Stimulated activated CD8-positive, alpha-beta memory T cell treated with anti-CD3 and anti-CD28 coated beads, Interleukin-2, amount 100 ng/mL, for 48 hours (primary cell): ENCODE data around the gene AMOTL2.

Experiments used
- DNase-seq, 2 donors: peaks; one replicate each; pipeline ENCODE4 v3.0.0-alpha.2; 2020; ENCODE audit warnings: low read depth in 2 of 2

AMOTL2 gene

DNA sequence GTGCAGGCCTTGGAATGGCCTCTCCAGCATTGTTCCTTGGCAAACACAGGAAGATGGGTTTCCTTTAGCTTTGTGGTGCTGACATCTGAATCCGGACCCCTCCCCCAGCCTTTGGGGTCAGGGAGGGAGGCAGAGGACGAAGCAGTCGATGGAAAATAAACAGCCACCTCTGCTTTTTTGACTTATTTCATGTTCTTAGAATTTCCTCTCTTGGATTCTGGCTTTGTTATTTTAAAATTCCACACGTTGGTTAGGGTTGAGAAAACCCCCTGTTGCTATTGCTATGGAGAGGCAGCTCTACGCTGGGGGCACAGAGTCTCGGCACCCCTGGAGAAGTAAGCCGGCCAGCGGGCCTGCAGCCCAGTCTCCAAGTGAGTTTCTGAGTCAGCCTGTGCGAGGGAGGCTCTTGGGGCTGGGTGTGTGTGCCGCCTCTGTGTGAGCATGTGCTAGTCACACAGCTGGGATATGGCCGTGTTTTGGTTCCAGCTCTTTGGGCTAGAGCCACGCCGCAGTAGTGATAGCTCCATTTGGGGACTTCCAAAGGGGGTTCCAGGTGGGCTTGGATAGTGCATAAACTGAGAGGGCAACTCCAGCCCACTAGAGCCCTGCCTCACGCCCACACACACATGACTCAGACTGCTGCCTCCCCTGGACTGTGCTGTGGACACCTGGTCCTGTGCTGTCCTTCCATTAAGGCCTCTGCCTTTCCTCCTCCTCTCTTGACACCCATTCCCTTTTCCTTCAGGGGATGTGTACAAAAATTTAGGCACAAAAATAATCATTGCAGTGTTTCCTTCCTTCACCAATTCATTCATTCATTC is 58.8 kb downstream of the AMOTL2 start:
- no peak for DNase-seq

DNA sequence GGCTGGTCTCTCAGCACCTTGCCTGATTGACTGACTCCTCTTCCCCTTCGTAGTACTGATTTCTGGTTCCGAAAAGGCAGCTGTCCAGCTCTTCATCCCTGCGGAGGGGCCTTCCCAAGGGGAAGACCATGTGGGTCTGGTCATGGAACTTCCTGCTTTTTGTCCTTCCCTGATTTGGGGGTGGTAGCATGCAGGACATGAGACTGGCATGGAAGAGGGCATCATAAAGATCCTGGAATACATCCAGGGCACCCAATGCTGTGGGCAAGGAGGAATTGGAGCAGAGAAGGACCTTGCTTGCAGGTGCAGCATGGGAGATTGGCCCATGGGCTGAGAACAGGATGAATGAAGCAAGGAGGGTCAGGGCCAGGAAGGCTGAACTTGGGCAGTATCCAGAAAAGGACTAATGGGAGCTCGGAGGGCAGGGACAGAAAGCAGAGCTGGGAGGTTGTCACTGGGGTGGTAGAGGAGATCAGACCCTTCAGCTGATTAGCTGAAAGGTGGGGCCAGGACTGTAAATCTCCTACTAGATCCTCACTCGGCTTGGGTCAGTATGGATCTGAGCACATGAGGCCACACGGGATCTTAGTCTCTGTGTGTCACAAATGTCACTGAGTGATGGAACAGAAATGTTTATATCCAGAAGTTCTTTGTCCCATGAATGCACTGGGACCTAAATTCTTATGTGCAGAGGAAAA is 59.5 kb downstream of the AMOTL2 start:
- no peak for DNase-seq

DNA sequence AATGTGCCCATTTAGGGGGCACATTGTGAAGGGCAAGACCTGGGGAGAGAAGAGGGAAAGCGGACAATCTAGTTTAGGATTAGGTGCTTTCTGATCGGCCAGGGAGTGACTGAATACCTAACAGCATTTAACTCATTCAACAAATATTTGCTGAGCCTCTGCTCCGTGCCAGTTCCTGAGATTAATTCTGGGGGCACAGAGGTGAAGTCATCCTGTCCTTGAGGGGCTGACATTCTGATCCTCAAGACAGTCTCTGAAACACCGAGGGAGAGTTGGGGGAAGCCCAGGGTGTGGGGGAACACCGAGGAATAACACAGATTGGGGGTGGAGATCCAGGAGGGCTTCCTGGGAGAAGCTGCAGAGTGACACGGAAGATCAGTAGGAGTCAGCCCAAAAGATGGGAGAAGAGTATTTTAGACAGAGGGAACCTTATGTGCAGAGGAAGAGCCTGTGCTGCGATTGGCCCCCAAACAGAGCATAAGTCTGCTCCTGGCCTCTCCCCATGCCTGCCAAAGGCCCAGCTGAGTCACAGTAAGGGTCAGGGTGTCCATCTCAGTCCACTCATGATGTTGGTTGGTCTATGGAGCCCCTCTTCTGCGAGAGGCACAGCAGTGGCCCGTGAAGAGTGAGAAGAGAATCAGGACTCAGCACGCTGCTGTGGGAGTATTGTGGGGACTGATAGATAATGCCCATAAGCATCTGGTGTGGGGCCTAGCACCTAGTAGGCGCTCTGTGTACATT is 60.2 kb downstream of the AMOTL2 start:
- DNase-seq = no peak

DNA sequence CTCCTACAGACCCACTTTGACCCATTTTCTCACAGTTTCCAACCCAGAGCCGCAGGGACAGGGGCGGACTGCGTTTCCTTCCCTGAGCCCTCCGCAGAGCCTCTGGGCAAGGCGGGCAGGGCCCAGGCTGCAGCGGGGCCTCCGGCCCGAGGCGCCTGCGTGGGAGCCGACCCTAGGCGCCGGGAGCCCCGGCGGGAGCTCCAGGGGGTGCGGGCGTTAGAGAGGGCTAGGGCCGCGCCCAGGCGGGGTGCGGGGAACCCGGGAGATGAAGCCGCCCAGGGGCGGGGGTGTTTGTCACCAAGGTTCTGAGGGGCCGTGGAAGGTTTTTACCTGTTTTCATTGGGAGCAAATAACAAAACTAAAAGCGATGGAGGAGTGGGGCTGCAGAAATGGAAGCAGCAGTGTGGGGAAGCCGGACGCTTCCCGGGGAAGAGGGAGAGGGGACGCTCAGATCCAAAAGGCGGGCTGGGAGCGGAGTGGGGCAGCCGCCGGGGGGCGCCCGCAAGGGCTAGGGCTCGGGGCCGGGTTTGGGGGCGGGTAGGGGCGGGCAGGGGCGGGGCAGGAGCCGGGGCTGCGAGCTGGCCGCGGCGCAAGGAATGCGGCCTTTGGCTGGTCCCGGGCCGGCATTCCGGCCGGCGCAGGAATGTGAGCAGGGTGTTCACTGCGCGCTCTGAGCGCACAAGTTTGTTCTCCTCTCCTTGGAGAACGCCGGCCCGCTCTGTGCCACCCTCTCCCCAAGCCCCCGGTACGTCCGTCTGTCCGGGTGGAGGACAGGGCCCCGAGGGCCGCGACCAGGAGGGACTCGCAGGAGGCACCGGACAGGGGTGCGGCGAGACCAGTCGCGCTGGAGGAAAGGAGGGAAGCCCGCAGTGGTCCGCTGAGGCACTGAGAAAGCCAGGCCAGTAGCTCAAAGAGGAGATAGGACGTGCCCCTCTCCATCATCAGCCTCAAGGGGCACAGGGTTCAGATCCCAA is 61.1 kb downstream of the AMOTL2 start:
- DNase-seq = no peak

- DNase-seq = no peak
Observed at GRCh38 chr3:134312072-134312872, 62.0 kb downstream of the AMOTL2 start.

GRCh38 chr3:134311693-134312071 is 62.6 kb downstream of the AMOTL2 start:
- DNase-seq = no peak

DNA sequence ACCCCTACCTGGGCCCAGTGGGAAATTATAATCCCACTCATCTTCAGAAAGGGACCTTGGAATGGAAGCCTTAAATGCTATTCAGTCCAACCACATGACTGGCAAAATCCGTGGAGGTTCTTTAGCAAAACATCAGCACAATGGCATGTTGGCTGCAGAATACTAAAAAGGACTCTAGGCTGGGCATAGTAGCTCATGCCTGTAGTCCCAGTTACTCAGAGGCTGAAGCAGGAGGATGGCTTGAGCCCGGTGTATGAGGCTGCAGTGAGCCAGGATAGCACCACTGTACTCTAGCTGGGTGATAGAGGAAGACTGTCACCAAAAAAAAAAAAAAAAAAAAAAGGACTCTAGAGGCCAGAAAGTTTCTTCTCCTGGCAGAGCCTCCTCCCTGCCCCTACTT is 63.0 kb downstream of the AMOTL2 start:
- no peak for DNase-seq

GRCh38 chr3:134309987-134310700 is 64.1 kb downstream of the AMOTL2 start:
- no peak for DNase-seq

DNA sequence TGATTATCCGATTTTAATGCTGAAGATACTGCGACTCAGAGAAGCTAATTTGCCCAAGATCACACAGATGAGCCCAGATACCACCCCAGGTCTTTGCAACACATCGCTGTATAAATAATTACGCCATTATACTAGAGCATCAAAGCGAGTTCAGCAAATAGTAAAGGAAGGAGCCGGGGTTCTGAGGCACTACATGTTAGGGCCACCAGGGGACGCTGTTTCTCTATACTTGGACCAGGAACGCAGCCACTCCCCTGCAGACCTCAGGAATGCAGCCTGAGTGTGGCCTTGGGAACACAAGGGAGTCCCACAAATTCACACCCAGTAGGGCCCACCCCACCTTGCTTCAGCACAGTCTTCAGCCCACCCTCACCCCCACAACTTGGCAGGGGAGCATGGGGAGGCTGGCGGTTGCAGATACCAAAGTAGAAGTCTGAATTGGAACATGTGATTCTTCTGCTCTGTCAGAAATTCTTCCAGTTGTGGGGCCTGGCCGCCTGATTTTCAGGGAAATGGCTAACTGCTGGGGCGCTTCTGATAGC is 65.8 kb downstream of the AMOTL2 start:
- peak; percentile 45 to 67 for DNase-seq

DNA sequence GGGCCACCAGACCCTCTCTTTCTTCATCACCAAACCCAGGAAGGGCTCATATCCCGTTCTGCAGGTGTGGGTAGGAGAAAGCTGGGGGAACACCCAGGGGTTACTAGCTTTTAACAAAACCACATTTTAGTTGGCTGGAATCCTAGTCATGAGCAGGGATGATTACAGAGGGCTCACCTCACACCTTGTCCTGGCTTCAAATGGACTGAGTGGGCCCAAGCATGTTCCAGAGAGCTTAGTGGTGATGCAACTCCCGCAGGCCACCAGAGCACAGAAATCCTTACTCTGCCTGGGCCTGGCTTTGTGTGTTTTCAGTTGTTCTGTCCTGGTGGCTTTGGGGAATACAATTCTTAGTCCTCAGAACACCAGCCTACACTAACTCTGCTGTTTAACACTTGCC is 66.8 kb downstream of the AMOTL2 start:
- DNase-seq = no peak

DNA sequence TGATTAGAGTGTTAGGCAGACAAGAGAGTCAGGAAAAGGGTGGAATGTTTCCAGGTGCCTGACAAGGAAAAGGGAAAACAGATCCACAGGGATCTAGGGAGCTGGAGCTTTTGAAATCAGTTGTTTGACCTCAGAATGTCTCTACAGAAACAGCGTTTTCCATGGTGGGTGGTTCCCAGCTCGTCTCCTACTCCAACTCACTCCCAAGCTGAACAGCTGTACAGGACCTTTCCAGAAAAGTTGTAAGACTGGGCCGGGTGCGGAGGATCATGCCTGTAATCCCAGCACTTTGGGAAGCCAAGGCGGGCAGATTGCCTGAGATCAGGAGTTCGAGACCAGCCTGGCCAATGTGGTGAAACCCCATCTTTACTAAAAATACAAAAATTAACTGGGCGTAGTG is 67.9 kb downstream of the AMOTL2 start:
- no peak for DNase-seq
